GM18519 (cell line): ENCODE results near the gene PTPRR.

Experiments
- ATAC-seq: cut with Tn5 transposase; IDR thresholded peaks from one replicate; pipeline ENCODE4 v1.9.1; 2021; ENCODE audit warnings: mild to moderate bottlenecking, moderate library complexity; ENCODE audit not compliant: unreplicated experiment, low FRiP score

PTPRR gene

DNA sequence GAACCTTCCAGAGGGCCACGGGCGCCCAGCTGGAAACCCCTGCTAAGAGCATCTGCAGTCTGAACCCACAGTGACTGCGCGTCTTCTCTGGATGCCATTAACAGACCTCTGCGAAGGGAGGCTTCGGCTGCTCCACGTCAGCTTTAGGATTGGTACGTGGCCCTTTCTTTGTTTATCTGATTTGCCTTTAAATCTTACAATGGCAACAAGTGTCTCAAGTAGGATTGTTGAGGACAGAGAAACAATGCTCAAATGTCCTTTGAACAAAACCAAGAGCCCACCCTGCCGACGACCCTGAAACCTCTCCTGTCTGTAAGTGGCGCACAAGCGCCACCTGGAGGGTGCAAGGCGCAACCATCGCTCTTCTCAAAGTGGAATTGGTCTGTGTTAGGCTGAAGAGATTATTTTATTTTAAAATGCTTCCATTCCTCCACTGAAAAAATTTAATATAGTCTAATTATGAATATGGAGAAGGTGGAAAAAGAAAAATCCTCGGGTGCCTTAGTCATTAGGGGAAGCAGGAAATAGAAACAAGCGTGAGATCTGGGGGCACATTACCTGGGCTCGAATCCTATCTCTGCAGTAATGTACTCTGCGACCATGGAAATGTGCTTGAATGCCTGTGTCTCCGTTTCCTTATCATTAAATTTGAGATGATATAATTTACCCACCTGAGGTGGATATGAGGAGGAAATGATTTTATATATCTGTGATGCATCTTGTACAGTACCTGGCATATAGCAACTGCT, 200.7 kb downstream of the PTPRR start:
- no peak for ATAC-seq

DNA sequence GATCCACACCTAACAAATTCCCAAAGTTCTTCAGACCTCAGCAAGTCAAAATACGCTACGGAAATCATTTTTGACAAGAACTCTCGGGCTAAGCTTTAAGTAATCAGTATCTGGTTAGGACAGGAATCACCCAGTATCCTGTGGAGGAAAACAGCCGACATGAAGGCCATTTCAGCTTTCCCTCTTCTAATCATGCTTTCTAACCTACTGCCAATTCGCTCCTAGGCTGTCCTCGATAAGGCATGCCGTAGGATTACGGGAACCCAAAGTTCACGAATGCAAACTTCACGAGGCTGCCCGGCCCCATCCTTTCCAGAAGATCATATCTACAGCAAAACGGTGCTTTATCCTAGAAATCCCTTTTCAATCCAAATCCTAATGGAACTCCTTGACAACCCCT, 201.5 kb downstream of the PTPRR start:
- no peak for ATAC-seq

DNA sequence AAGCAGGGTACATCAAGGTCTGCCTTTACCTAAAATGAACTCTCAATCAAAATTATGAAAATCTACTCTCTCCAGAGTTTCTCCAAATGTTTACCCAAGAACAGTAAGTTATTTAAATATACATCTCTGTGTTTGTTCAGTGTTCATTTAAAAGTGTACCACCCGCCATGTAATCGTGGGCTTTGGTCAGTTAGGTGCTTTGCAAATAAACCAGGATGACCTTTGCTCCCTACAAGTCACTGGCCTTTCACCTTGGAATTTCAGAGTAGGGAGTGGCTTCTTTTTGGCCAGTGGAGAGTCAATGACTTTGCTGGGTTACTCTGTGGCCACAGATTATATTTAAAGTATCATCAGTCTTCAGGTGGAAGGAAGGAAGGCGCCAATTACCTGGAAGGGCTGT, 208.7 kb downstream of the PTPRR start:
- no peak for ATAC-seq

DNA sequence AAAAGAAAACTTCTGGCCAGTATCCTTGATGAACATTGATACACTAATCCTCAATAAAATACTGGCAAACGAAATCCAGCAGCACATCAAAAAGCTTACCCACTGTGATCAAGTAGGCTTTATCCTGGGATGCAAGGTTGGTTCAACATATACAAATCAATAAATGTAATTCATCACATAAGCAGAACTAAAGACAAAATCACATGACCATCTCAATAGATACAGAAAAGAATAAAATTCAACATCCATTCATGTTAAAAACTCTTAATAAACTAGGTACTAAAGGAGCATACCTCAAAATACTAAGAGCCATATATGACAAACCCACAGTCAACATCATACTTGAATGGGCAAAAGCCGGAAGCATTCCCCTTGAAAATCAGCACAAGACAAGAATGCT, 211.5 kb downstream of the PTPRR start:
- no peak for ATAC-seq

DNA sequence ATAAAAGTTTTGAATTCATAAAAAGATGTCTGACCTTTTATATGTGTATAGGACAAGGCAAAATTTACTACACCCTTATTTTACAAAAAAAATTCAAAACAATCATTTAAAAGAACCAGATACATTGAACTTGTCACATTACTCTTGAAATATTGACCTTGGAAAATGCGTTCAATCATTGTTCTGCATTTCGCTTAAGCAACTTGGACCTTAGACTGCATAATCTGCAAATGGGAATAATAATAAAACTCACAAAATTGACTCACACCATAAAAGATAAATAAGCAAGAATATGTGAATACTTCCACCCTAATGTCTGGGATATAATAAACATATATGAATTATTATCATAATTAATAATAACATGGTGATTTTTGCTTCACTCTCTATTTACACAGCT, 213.9 kb downstream of the PTPRR start:
- ATAC-seq, result no peak

DNA sequence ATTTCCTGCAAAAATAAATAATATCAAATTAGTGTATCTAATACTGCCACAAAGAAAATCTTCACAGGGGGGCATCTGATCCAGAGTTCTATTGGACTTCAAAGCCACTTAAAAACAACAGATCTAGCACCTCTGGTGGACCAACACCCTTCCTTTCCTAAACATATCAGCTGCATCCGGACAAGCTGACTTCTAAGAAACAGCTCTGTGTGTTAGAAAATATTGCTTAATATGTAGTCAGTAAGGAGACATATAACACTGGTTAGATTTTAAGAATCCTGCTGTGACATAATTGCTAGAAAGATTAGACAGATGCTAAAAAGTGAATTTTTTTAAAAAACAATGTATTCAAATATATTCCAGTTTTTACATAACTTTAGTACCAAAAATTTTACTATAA, 222.2 kb downstream of the PTPRR start:
- no peak for ATAC-seq

DNA sequence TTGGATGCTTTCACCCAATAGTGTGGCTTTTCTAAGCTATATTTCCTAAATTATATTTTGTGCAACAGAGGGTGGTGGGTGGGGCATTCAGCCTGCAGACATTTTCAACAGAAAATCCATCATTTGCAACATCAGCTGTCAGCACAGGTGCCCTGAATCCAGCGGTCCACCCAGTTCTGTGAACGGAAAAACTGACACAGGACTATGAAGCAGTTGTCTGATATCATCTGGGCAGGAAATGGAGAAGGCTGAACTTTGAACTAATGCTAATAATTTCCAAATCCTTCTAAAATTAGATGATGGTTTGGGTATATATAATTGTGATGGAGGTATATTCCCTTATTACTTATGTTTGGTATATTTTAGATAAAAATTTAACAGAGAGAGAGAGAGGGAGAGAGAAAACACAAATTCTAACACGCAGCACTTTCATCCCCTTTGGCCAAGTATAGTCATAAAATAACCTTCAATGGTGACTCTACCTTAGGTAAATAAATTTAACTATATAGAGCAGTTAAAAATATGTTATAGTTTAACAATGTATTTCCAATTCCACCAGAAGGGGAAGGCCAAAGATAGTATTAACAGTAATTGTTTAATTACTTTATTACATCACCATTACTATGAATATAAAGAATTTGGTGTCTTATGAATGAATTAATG, 225.0 kb downstream of the PTPRR start:
- no peak for ATAC-seq

DNA sequence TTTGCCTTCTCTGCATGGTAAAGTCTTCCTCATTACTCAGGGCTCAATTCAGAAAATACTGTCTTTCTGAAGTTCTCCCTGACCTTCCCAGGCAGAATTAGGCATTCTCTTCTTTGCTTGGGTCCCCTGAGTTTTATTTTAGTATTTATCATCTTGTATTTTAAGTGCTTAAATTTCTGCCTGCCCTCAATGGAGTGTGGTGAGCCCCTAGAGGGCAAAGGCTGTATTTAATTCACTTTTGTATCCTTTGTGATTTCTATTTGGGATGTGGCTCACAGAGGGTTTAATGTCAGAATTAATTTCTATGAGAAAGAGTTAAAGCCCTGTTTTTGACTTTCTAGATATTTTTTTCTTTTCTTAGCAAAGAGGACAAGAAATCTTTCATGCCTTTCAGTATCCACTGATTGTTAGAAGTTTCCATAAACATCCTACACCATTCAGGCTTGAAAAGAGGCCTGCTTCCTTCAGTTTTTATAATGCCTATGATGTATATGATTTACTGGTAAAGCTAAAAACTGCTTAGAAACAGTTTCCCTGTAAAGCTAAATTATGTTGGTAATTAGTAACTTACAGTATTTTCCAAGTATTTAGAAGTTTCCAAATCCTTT, 227.8 kb downstream of the PTPRR start:
- no peak for ATAC-seq

DNA sequence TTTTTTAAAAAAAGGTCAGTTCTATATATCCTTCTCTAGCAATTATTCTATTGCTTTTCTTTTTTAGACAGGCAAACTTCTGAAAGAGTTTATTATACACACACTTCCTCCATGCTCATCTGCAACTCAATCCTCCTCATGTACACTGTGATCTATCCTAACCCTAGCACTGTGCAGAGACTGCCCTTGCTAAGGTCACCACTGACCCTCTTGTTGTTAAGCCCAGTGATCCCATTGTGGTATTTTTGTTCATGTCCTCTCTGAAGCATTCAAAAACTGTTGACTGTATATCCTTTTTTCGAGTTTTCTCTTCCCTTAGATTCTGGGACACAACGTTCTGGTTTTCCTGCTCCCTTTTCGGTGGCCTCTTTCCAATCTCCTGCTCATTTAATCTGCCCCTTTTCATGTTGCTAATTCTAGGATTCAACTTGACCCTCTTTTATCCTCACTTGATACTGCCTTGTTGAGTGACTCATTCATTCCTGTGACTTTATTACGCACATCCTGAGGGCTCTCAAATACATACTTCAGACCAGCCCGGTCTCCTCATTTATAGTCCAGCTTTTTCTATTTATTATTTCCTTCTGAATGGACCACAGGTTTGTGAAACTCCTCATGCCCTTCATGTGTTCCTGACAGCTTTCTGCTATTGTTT, 229.4 kb downstream of the PTPRR start:
- ATAC-seq, result no peak

DNA sequence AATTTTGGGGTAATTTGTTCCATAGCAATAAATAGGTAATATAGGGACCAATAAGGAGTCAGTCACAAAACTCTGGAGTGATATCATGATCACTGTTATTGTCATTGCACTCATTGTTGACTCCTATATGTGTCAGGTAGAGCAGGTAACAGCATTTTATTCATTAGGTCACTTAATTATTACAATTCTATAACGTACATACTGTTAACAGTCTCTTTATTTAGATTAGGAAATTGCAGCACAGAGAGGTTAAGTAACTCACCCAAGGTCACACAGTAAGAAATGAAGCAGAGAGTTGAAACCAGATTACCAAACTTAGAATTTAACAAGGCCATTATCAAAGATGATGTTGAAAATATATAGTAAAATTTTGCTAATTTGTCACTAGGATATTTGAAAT, 233.6 kb downstream of the PTPRR start:
- ATAC-seq, result no peak

DNA sequence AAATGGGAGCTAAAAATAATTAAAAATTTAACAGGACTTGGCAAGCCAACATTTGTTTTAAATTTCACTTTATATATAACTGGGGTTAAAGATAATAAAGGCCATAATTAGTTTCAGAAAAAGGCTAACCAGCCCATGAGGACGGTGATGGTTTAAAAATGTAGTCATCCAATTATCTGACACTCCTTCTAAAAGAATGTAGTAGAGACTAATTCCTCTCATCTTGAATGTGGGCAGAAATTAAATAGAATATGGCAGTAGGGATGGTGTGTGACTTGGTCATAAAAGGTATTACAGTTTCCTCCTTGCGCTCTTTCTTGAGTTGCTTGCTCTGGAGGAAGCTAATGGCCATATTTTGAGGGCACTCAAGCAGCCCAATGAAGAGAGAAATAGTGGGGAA, 234.2 kb downstream of the PTPRR start:
- ATAC-seq, result no peak

DNA sequence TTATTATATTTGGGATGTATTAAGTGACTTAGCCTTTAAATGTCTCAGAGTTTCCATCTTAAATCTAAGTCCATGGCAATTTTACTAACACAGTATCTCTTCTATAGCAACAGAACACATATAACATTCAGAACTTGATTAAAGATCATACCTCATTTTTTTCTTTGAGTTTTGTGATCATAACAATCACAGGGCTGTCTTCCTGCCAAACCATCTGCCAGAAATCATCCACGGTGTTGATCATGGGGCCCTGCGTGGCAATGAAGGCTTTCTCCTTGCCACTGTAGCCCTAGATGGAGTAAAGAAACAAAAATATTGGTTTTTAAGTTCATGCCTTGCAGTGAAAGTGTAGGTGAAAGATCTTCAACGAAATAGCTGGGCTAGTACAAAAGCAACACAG, 236.6 kb downstream of the PTPRR start:
- ATAC-seq, result no peak

DNA sequence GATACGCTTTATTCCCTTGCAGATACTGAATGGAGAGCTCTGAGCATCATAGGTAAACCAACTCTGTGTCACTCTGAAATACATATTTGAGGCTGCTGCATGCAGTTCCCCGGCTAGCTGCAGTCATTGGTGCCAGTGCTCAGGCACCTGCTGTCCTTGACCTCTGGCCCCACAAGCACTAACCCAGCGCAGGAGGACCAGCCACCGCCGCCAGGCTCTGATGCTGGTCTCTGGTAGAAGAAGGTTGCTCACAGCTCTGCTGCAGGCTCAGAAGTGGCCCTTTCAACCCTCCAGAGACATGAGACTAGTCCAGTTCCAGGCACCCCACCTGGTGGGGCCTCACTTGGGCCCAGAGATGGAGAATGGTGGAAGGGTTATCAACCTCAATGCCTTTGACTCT, 248.8 kb downstream of the PTPRR start:
- ATAC-seq, result no peak

DNA sequence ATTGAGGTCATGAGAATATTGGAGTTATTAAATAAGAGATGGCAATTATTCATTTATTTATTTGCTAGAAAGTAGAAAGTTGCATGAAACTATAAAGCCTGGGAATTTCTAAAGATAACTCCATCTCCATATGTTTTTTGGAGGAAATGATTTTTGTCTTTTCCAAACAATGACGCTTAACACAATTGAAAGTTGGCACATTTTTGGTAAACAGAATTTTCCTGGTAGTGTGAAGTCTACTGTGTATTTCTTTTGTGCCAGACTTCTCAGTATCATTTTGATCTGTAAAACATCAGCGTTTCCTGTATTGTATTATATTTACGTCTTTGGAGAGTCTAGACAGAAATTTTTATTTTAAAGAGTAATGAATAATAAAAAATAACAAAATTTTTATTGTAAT, 249.6 kb downstream of the PTPRR start:
- ATAC-seq, result no peak

DNA sequence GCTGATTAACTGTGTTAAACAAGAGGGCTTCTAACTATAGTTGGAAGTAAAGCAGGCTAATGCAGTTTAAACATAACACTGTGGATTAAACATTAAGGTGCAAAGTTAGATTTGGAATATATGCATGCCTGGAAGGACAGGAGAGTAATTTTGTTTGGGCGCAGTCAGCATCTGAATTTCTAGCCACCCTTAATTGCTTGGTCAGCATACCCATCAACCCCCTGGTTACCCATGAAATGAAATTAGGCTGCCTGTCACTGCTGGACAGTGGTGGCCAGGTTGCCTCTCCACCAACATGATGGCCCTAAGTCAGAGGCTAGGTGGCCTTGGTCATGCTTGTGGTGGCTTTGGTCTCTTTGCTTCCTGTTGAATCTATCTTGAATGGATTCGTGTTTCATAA, 253.3 kb downstream of the PTPRR start:
- ATAC-seq, result no peak

DNA sequence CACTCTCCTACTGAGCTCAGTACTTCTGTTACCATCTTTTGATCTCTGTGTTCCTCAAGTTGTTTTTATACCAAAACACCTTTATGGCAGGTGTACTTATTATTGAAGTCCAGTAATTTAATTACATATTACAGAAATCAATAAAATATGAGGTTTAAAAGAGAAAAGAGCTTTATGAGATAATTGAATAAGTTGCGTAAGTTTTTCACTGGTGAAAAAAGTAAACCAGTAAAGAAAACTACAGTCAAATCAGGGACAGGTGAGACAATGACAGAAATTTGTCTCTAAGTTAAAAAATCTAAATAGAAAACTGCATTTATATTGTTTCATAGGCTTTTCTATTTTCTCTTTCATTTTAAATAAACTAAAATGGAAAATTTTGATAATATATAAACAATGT, 254.2 kb downstream of the PTPRR start:
- ATAC-seq, result no peak

DNA sequence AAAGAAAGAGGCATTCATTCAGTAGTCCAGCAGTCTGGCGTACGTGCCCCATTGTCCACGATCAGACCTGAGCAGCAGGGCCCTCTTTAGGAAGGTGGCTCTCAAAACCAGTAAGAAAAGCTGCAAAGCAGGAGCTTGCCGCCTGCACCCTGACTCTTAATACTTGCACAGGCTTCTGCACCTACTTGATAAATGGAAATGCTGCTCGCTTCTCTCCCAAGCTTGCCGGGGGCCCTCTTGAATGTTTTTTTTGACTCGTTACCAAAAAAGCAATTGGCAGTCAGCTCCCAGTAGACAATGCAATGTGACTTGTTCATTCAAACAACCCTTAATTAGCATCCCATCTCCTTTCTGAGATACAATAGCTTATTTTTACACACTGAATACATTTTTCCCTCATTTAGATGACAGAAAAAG, 256.1 kb downstream of the PTPRR start:
- ATAC-seq, result no peak

DNA sequence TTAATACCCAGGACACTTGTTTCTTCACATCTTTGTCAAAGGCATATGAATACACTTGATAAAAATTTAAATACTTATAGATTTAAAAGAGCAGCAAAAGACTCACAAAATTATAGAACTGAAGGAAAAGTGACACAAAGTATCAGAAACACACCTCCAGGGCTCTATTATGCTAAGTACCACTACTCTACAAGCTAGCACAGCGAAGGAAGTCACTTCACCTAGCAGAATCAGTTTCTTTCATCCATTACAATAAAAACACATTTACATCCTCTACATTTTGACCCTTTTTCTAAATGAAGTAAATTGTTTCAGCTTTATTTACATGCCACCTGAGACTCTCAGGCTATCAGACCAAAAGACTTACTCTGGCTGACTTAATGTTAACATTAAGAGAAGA, 256.7 kb downstream of the PTPRR start:
- no peak for ATAC-seq

DNA sequence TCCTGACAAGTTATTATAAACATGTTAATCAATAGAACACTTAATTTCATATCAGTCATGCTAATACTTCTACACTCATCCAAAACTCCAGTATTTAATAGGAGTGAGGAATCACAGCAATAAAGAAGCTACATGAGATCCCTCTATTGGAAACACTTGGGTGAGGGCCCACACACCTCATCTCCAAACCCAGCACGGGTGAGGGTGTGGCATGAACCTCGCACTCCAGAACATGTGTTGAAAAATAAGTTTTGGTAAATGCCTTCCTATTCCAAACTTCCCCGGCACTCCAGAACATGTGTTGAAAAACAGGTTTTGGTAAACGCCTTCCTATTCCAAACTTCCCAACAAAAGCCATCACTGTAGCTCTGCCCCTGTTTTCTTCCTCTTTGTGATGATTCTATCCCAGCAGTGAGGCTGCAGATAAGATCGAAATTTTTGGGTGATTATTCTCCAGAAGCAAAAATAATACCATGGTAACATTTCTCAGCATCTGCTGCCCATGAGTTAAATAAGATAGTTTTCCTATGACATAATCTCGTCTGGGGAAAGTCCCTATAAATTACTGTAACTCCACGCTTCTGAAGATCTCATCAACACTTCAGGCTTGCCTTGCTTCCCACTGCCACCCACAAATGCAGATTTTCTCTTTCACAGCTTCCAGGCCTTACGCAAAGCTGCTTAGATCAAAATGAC, 258.9 kb downstream of the PTPRR start:
- no peak for ATAC-seq

DNA sequence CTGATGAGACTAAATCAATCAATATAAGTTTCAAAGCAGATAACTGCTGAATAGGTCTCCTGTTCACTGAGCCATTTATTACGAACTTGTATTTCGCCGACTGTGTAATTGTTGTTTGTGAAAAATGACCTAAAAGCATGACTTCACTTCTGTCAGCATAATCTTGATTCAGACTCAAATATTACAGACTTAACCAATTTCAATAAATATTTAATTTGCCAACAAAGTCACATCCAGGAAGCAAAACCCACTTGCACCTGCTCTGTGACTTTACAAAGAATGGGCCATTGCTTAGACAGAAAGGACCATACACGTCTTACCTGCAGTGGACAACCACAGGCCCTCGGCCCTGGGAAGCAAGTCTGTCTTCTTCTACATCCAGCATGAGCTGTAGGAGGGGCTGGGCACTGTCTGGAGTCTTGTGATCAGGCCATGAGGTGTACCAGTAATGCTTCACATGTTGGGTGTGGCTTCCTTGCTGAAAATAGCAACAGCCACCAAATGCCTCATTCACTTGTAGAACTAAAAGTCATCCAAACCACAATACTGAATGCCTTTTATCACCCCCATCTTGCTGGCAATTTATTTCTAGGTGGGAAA, 259.8 kb downstream of the PTPRR start:
- no peak for ATAC-seq
